ENCODE results near the gene ACACA.

Gene ACACA

DNA sequence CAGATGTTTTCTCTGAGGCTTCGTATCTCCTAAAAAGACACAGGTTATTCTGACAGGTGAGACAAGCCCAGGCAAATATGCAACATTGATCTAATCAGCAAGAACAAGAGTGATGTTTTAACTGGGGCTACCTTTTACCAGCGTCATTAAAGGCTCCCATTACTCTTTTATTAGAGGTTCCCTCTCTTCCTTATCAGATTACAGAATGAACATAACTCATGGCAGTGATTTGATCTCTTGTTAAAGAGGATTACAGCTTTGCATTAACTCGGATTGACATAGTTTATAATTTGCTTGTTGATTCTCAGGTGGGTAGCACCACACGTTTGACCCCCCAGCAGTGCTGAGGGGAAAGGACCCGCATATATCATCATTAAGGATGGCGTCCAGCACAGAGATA lies 367.4 kb downstream of the ACACA start:
- Histone ChIP-seq H3K9me3 (ENCODE audit: control insufficient read depth, insufficient read depth, low read length) (no peaks in the 10 kb centered on the region), H3K27ac (ENCODE audit: low read depth, low read length) (no peak overlapping the region), H3K36me3 (ENCODE audit: control insufficient read depth, insufficient read depth, low read length) (no peaks in the 10 kb centered on the region), H3K4me1 (ENCODE audit: control insufficient read depth, insufficient read depth, low read length) (peaks cover 17% of the 10 kb centered on the region; the same call in 1 of the 2 replicates), H3K4me3 (ENCODE audit: low read depth, low read length) (no peak overlapping the region), H3K27me3 (ENCODE audit: control insufficient read depth, insufficient read depth, low read length) (no peaks in the 10 kb centered on the region), H3K9ac (ENCODE audit: low read depth, low read length) (no peak overlapping the region)

DNA sequence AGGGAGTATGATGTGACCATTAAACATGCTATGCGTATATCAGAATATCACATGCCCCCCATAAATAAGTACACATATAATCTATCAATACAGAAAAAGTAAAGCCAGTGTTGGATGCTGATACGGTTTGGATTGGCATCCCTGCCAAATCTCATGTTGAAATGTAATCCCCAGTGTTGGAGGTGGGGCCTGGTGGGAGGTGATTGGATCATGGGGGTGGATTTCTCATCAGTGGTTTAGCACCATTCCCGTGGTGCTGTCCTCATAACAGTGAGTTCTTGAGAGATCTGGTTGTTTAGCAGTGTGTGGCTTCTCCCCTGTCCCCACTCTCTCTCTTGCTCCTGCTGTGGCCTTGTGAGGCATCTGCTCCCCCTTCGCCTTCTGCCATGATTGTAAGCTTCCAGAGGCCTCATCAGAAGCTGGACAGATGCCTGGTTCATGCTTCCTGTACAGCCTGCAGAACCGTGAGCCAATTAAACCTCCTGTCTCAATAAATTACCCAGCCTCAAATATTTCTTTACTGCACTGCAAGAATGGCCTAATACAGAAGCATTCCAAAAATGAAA lies 369.0 kb downstream of the ACACA start:
- Histone ChIP-seq H3K9ac (ENCODE audit: low read depth, low read length) (no peak overlapping the region), H3K36me3 (ENCODE audit: control insufficient read depth, insufficient read depth, low read length) (no peaks in the 10 kb centered on the region), H3K27ac (ENCODE audit: low read depth, low read length) (no peak overlapping the region), H3K9me3 (ENCODE audit: control insufficient read depth, insufficient read depth, low read length) (no peaks in the 10 kb centered on the region), H3K27me3 (ENCODE audit: control insufficient read depth, insufficient read depth, low read length) (no peaks in the 10 kb centered on the region), H3K4me3 (ENCODE audit: low read depth, low read length) (no peak overlapping the region), H3K4me1 (ENCODE audit: control insufficient read depth, insufficient read depth, low read length) (peaks cover 3% of the 10 kb centered on the region; the same call in 1 of the 2 replicates)

Data from HUES48 (cell line).